GM06990 (cell line): Measurements from ENCODE around the gene DKK1.

Experiments
- DNase-seq: peaks from one replicate; pipeline ENCODE4 v3.0.0-alpha.2; 2011; ENCODE audit not compliant: insufficient read length; ENCODE audit errors: extremely low read depth
- H3K27me3 ChIP-seq: replicated peaks from 2 replicates; pipeline ENCODE4 v1.6.0; 2011; ENCODE audit warnings: low read length; ENCODE audit not compliant: control insufficient read depth, insufficient read depth
- H3K36me3 ChIP-seq: 2 replicates; pipeline ENCODE4 v1.5.1; 2011; ENCODE audit warnings: low read length; ENCODE audit not compliant: control insufficient read depth, insufficient read depth
- H3K4me3 ChIP-seq: replicated peaks from 2 replicates; pipeline ENCODE4 v1.5.1; 2011; ENCODE audit warnings: low read depth, mild to moderate bottlenecking, control low read depth, low read length
- CTCF ChIP-seq: IDR thresholded peaks from 2 replicates; pipeline ENCODE4 v1.5.1; 2011; ENCODE audit warnings: low read length, control low read depth, mild to moderate bottlenecking, inconsistent platforms; ENCODE audit not compliant: insufficient read depth, poor library complexity, severe bottlenecking

The DKK1 gene

GRCh38 chr10:52276163-52276562 lies 37.9 kb upstream of the DKK1 start:
- TF ChIP-seq CTCF, result no peak
- Histone ChIP-seq H3K36me3 (no peaks in the 10 kb centered on the region), H3K27me3 (no peaks in the 10 kb centered on the region), H3K4me3 (no peak overlapping the region)
- no peak for DNase-seq

DNA sequence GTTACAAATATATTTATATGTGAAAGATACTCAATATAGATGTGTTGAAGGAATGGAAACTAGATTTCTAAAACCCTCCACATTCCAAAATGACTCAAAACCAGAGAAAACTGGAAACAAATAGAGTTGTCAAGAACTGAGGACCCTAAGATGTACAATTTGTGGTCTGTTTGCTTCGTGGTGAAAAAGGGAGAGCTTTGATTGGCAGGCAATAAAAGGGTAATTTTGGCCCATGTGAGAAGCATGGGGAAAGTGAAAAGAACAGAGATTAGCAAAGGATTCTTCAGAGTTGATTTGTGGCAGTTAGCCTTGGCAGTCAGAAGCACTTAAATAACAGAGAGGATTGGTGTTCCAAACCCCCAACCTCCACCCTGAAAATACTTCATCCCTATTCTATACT lies 37.1 kb upstream of the DKK1 start:
- DNase-seq, result no peak
- no peaks in the 10 kb centered on the region for H3K27me3 ChIP-seq
- H3K4me3 ChIP-seq, result no peak overlapping the region
- H3K36me3 ChIP-seq, result no peaks in the 10 kb centered on the region
- TF ChIP-seq CTCF, result no peak

DNA sequence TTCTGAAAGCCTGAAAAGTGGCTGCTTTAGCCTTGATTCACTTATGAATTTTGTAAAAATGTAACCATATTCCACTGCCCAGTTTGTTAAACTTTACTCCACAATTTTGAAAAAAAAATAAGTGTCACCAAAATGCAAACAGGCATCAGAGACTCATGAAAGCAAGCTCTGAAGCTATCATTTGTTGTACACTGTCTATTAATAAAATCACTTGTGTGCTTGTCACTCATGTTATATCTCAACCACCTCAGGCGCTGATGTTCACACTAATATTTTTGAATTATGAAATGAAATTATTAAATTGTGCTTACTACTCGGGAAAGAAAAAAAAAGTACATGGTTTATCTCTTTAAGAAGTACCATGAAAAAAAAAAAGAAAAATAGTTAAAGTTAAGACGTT lies 34.5 kb upstream of the DKK1 start:
- DNase-seq, result no peak
- Histone ChIP-seq H3K4me3 (no peak overlapping the region), H3K36me3 (no peaks in the 10 kb centered on the region), H3K27me3 (no peaks in the 10 kb centered on the region)
- TF ChIP-seq CTCF, result no peak

- Histone ChIP-seq H3K36me3 (no peaks in the 10 kb centered on the region), H3K27me3 (no peaks in the 10 kb centered on the region), H3K4me3 (no peak overlapping the region)
- no peak for TF ChIP-seq CTCF
- DNase-seq, result no peak
These were observed 34.0 kb upstream of the DKK1 start for GRCh38 chr10:52280051-52280450.

DNA sequence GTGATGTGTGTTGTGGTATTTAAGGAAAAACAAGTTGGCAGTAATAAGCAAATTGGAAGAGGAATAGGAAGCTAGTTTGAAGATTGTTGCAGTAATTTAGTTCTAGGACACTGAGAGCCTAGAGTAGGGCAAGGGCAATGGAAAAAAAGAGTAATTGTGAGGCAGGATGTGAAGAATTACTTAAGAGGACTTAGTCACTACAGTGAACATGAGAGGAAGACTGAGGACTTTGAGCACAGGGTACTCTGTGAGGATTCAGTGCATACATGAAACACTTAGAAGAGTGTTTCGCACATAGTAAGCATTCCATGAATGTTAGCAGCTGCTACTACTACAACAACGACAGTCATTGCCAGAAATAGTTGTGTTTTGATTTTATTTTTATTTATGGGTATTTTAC lies 30.9 kb upstream of the DKK1 start:
- H3K4me3 ChIP-seq, result no peak overlapping the region
- H3K36me3 ChIP-seq, result no peaks in the 10 kb centered on the region
- no peaks in the 10 kb centered on the region for H3K27me3 ChIP-seq
- no peak for TF ChIP-seq CTCF
- DNase-seq, result no peak

GRCh38 chr10:52284416-52285013 lies 29.6 kb upstream of the DKK1 start:
- no peaks in the 10 kb centered on the region for H3K27me3 ChIP-seq
- TF ChIP-seq CTCF, result no peak
- no peaks in the 10 kb centered on the region for H3K36me3 ChIP-seq
- no peak for DNase-seq
- no peak overlapping the region for H3K4me3 ChIP-seq
